ENCODE data around the gene CRACDL. TPM values are rescaled to one million over a fixed set of nuclear protein-coding genes. Genes with fewer than 3 reads are reported as not detected.

The CRACDL gene
- total and polyA plus RNA-seq, 2 donors (not counting 3 experiments of a cell fraction or from before 2014, with no cell fraction given), result 0.92 to 6.3 TPM

DNA sequence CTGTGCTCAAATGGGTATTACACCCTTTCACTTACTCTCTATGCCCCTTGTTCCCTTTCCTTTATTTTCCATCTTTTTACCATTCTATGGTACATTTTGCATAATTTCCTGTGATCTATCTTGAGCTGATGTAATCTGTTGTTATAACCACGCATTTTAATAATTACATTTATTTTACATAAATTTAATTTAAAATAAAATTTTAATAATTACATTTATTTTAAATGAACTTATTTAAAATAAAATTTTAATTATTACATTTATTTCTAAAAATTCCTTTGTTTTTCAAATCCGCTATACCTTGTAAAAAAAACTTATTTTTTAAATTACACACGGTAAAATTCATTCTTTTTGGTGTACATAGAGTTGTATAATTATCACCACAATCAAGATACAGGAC, 93.9 kb downstream of the CRACDL start:
- no peak overlapping the region for H2AFZ ChIP-seq (ENCODE audit: low read depth, low read length)
- BruUV-seq (replicated peaks), result no TSS peak
- POLR2A ChIA-PET, result no interaction called here
- H3K36me3 ChIP-seq (ENCODE audit: control insufficient read depth in 2 of 2, extremely low read depth in 1 of 2, insufficient read depth in 2 of 2, low read length in 2 of 2), result no peaks in the 10 kb centered on the region
- TF ChIP-seq POLR2AphosphoS5 (IDR thresholded peaks at IDR 0.05; ENCODE audit: insufficient read depth, low read depth, low read length) (no peak), MYC (IDR thresholded peaks at IDR 0.05; ENCODE audit: low read depth, low read length) (no peak), POLR2A (IDR thresholded peaks at IDR 0.05; ENCODE audit: low read depth, low read length) (no peak), JUN (IDR thresholded peaks at IDR 0.05; ENCODE audit: borderline replicate concordance, insufficient read depth, insufficient read length, low read depth) (no peak)
- H3K4me1 ChIP-seq (ENCODE audit: control insufficient read depth, extremely low read depth, insufficient read depth, low read length), result no peaks in the 10 kb centered on the region
- no peaks in the 10 kb centered on the region for H4K20me1 ChIP-seq (replicated peaks; ENCODE audit: control insufficient read depth, extremely low read depth, insufficient read depth, low read length)
- no peaks in the 10 kb centered on the region for H3K79me2 ChIP-seq (ENCODE audit: control insufficient read depth, insufficient read depth, low read length)
- H3K4me3 ChIP-seq (replicated peaks in 1 of 3; ENCODE audit: insufficient read depth in 1 of 3, low read depth in 1 of 3, low read length in 3 of 3), result no peak overlapping the region
- H3K27ac ChIP-seq (ENCODE audit: insufficient read depth, low read depth, low read length), result no peak overlapping the region
- FAIRE-seq (no peak), DNase-seq (ENCODE audit: low read depth, low spot score) (no peak)
- no peak overlapping the region for H3K4me2 ChIP-seq (ENCODE audit: insufficient read depth, low read length)
- no peaks in the 10 kb centered on the region for H3K9me3 ChIP-seq (replicated peaks; ENCODE audit: control insufficient read depth, insufficient read depth, low read length)
- dilution Hi-C loops (cut with MboI; ENCODE audit: extremely low pct_ligation_motif_present, low sequenced_read_pairs), result no loop called here
- H3K9me1 ChIP-seq (replicated peaks; ENCODE audit: control insufficient read depth, extremely low read depth, insufficient read depth, low read length), result no peaks in the 10 kb centered on the region
- H3K9ac ChIP-seq (replicated peaks; ENCODE audit: extremely low read depth, insufficient read depth, low read length), result no peak overlapping the region
- no peaks in the 10 kb centered on the region for H3K27me3 ChIP-seq (ENCODE audit: control insufficient read depth in 2 of 2, insufficient read depth in 2 of 2, low read length in 2 of 2)
- intact Hi-C loops (cut with micrococcal nuclease), result no loop called here
- CTCF ChIA-PET, result interaction anchor here (2.4 kb wide), 1 partner anchor 193 kb away, joined by 8 read pairs; no protein-coding TSS in a partner anchor

DNA sequence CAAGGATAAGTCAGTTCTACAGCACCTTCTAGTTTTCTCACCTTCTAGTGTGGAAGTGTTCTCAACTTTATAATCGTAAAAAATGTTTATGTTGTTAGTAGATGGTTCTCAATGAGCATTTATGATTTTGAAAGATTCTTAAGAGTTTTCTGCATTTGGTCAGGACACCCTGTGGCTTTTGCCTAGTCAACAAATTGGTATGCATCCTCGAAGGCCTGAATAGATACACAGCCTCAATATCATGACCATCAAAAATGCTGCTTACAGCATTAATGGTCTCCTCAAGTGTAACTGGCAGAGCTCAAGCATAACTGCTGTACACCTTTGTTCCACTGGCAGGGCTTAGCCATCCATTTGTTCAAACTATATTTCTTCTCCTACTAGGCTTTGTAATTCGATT, 96.7 kb downstream of the CRACDL start:
- no peaks in the 10 kb centered on the region for H3K79me2 ChIP-seq (ENCODE audit: control insufficient read depth, insufficient read depth, low read length)
- BruUV-seq (replicated peaks), result no TSS peak
- H3K9me1 ChIP-seq (replicated peaks; ENCODE audit: control insufficient read depth, extremely low read depth, insufficient read depth, low read length), result no peaks in the 10 kb centered on the region
- H3K27ac ChIP-seq (ENCODE audit: insufficient read depth, low read depth, low read length), result no peak overlapping the region
- H3K36me3 ChIP-seq (ENCODE audit: control insufficient read depth in 2 of 2, extremely low read depth in 1 of 2, insufficient read depth in 2 of 2, low read length in 2 of 2), result no peaks in the 10 kb centered on the region
- FAIRE-seq, result no peak
- no peaks in the 10 kb centered on the region for H3K27me3 ChIP-seq (ENCODE audit: control insufficient read depth in 2 of 2, insufficient read depth in 2 of 2, low read length in 2 of 2)
- TF ChIP-seq EZH2 (IDR thresholded peaks at IDR 0.05; ENCODE audit: borderline replicate concordance, low read depth, low read length, severe bottlenecking) (no peak), GATA2 (IDR thresholded peaks at IDR 0.05; ENCODE audit: insufficient read depth, insufficient read length, low read depth, low read length) (no peak), FOS (IDR thresholded peaks at IDR 0.05; ENCODE audit: borderline replicate concordance, insufficient read depth, low read length) (no peak), JUN (IDR thresholded peaks at IDR 0.05; ENCODE audit: borderline replicate concordance, insufficient read depth, insufficient read length, low read depth) (no peak), POLR2AphosphoS5 (IDR thresholded peaks at IDR 0.05; ENCODE audit: insufficient read depth, low read depth, low read length) (no peak), MYC (IDR thresholded peaks at IDR 0.05; ENCODE audit: low read depth, low read length) (no peak)
- TF ChIP-seq, protein P1, sequence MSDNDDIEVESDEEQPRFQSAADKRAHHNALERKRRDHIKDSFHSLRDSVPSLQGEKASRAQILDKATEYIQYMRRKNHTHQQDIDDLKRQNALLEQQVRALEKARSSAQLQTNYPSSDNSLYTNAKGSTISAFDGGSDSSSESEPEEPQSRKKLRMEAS (IDR thresholded peaks at IDR 0.05; ENCODE audit: insufficient read depth, insufficient read length), result no peak
- TF ChIP-seq, protein P2, sequence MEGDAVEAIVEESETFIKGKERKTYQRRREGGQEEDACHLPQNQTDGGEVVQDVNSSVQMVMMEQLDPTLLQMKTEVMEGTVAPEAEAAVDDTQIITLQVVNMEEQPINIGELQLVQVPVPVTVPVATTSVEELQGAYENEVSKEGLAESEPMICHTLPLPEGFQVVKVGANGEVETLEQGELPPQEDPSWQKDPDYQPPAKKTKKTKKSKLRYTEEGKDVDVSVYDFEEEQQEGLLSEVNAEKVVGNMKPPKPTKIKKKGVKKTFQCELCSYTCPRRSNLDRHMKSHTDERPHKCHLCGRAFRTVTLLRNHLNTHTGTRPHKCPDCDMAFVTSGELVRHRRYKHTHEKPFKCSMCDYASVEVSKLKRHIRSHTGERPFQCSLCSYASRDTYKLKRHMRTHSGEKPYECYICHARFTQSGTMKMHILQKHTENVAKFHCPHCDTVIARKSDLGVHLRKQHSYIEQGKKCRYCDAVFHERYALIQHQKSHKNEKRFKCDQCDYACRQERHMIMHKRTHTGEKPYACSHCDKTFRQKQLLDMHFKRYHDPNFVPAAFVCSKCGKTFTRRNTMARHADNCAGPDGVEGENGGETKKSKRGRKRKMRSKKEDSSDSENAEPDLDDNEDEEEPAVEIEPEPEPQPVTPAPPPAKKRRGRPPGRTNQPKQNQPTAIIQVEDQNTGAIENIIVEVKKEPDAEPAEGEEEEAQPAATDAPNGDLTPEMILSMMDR (IDR thresholded peaks at IDR 0.05; ENCODE audit: extremely low read depth in 1 of 2, insufficient read depth in 1 of 2, low read depth in 1 of 2, low read length in 2 of 2), result no peak
- dilution Hi-C loops (cut with MboI; ENCODE audit: extremely low pct_ligation_motif_present, low sequenced_read_pairs), result no loop called here
- H3K9me3 ChIP-seq (replicated peaks; ENCODE audit: control insufficient read depth, insufficient read depth, low read length), result no peaks in the 10 kb centered on the region
- POLR2A ChIA-PET, result no interaction called here
- H3K4me2 ChIP-seq (ENCODE audit: insufficient read depth, low read length), result no peak overlapping the region
- no peak for DNase-seq (ENCODE audit: low read depth, low spot score)
- peaks cover 3% of the 10 kb centered on the region for H3K4me1 ChIP-seq (ENCODE audit: control insufficient read depth, extremely low read depth, insufficient read depth, low read length)
- CTCF ChIA-PET, result interaction anchor here (1.8 to 4.3 kb wide), 3 partner anchors 190 to 271 kb away, joined by 8 to 136 read pairs (median 9); no protein-coding TSS in a partner anchor
- no peak overlapping the region for H2AFZ ChIP-seq (ENCODE audit: low read depth, low read length)
- no peak overlapping the region for H3K4me3 ChIP-seq (replicated peaks in 1 of 3; ENCODE audit: insufficient read depth in 1 of 3, low read depth in 1 of 3, low read length in 3 of 3)
- no peak overlapping the region for H3K9ac ChIP-seq (replicated peaks; ENCODE audit: extremely low read depth, insufficient read depth, low read length)
- no peaks in the 10 kb centered on the region for H4K20me1 ChIP-seq (replicated peaks; ENCODE audit: control insufficient read depth, extremely low read depth, insufficient read depth, low read length)
- intact Hi-C loops (cut with micrococcal nuclease), result loop anchor here (5.0 kb wide), 1 partner anchor 83 kb away; no protein-coding TSS in a partner anchor
